IPS-15b (cell line): ENCODE results near the gene MAPK8IP2.
"Not testable (repeated sequence)": the region's sequence is repeated elsewhere in the genome, so short reads cannot be mapped to it uniquely, and the experiment has no call there.

ENCODE experiments used
- H3K27me3 ChIP-seq: one replicate; pipeline ENCODE4 v1.6.1; 2013; ENCODE audit warnings: low read length; ENCODE audit not compliant: control insufficient read depth, insufficient read depth
- H3K36me3 ChIP-seq: one replicate; pipeline ENCODE4 v1.6.1; 2013; ENCODE audit warnings: low read length; ENCODE audit not compliant: control insufficient read depth, insufficient read depth
- H3K4me1 ChIP-seq: one replicate; pipeline ENCODE4 v1.6.1; 2013; ENCODE audit warnings: mild to moderate bottlenecking, low read length; ENCODE audit not compliant: control insufficient read depth, insufficient read depth
- H3K4me3 ChIP-seq: one replicate; pipeline ENCODE4 v1.5.1; 2013; ENCODE audit warnings: low read depth, low read length
- H3K9ac ChIP-seq: one replicate; pipeline ENCODE4 v1.6.1; 2013; ENCODE audit warnings: low read depth, mild to moderate bottlenecking, low read length
- H3K9me3 ChIP-seq: one replicate; pipeline ENCODE4 v1.6.1; 2013; ENCODE audit warnings: mild to moderate bottlenecking, low read length; ENCODE audit not compliant: control insufficient read depth, insufficient read depth

MAPK8IP2 gene

GRCh38 chr22:50659711-50660110, 59.1 kb downstream of the MAPK8IP2 start:
- not testable (repeated sequence) for H3K36me3 ChIP-seq, H3K4me1 ChIP-seq, H3K9me3 ChIP-seq, H3K4me3 ChIP-seq, H3K9ac ChIP-seq
- peaks cover 15% of the 10 kb centered on the region for H3K27me3 ChIP-seq

GRCh38 chr22:50660306-50660705, 59.7 kb downstream of the MAPK8IP2 start:
- Histone ChIP-seq H3K9me3 (no peaks in the 10 kb centered on the region), H3K36me3 (no peaks in the 10 kb centered on the region), H3K9ac (no peak overlapping the region), H3K4me1 (no peaks in the 10 kb centered on the region), H3K27me3 (peaks cover 15% of the 10 kb centered on the region), H3K4me3 (no peak overlapping the region)
